H9 (cell line): ENCODE measurements around the gene PACSIN2. TPM values are rescaled to one million over a fixed set of nuclear protein-coding genes. Genes with fewer than 3 reads are reported as not detected.

Experiments used
- DNase-seq: peaks from one replicate; pipeline ENCODE4 v3.0.0-alpha.2; 2017
- H2AFZ ChIP-seq: one replicate; pipeline ENCODE4 v1.6.1; 2013; ENCODE audit warnings: mild to moderate bottlenecking, low read length, control low read depth, moderate library complexity
- H2AK5ac ChIP-seq: 2 replicates; pipeline ENCODE4 v1.6.1; 2013; ENCODE audit warnings: low read length, control low read depth, mixed read lengths; ENCODE audit not compliant: insufficient read length
- H2BK120ac ChIP-seq: one replicate; pipeline ENCODE4 v1.6.1; 2013; ENCODE audit warnings: low read depth, mild to moderate bottlenecking, low read length, control low read depth, inconsistent platforms; ENCODE audit not compliant: poor library complexity, severe bottlenecking
- H2BK12ac ChIP-seq: 2 replicates; pipeline ENCODE4 v1.6.1; 2013; ENCODE audit warnings: low read length, control low read depth, mixed read lengths, low read depth; ENCODE audit not compliant: insufficient read length
- H2BK15ac ChIP-seq: 2 replicates; pipeline ENCODE4 v1.6.1; 2013; ENCODE audit warnings: low read depth, low read length, control low read depth
- H2BK20ac ChIP-seq: one replicate; pipeline ENCODE4 v1.6.1; 2013; ENCODE audit warnings: low read depth, mild to moderate bottlenecking, low read length, control low read depth, inconsistent platforms; ENCODE audit not compliant: poor library complexity, severe bottlenecking
- H2BK5ac ChIP-seq: 2 replicates; pipeline ENCODE4 v1.6.1; 2013; ENCODE audit warnings: low read length, control low read depth, mixed read lengths; ENCODE audit not compliant: insufficient read length
- H3K14ac ChIP-seq: 2 replicates; pipeline ENCODE4 v1.6.1; 2013; ENCODE audit warnings: low read length, control low read depth; ENCODE audit not compliant: insufficient read depth
- H3K18ac ChIP-seq: 2 replicates; pipeline ENCODE4 v1.6.1; 2013; ENCODE audit warnings: low read depth, mild to moderate bottlenecking, mixed read lengths, low read length, control low read depth; ENCODE audit not compliant: insufficient read length
- H3K23ac ChIP-seq: 2 replicates; pipeline ENCODE4 v1.6.1; 2013; ENCODE audit warnings: low read length, control low read depth, mixed read lengths, low read depth; ENCODE audit not compliant: insufficient read length
- H3K23me2 ChIP-seq: 2 replicates; pipeline ENCODE4 v1.6.1; 2013; ENCODE audit warnings: low read depth, mild to moderate bottlenecking, mixed read lengths, low read length, control low read depth; ENCODE audit not compliant: insufficient read length, poor library complexity, severe bottlenecking
- H3K27ac ChIP-seq: 2 replicates; pipeline ENCODE4 v1.5.1; 2013; ENCODE audit warnings: low read length, control low read depth, mixed read lengths, low read depth; ENCODE audit not compliant: insufficient read length
- H3K27me3 ChIP-seq: 2 replicates; pipeline ENCODE4 v1.6.1; 2013; ENCODE audit warnings: low read length, control low read depth, inconsistent platforms; ENCODE audit not compliant: insufficient read depth
- H3K4ac ChIP-seq: 2 replicates; pipeline ENCODE4 v1.6.1; 2013; ENCODE audit warnings: low read depth, mild to moderate bottlenecking, control low read depth, inconsistent platforms, low read length, moderate library complexity
- H3K4me1 ChIP-seq: 2 replicates; pipeline ENCODE4 v1.6.1; 2013; ENCODE audit warnings: low read length, control low read depth, inconsistent platforms; ENCODE audit not compliant: insufficient read depth
- H3K4me2 ChIP-seq: 2 replicates; pipeline ENCODE4 v1.6.1; 2013; ENCODE audit warnings: low read length, control low read depth, mixed read lengths; ENCODE audit not compliant: insufficient read length, insufficient read depth
- H3K56ac ChIP-seq: 2 replicates; pipeline ENCODE4 v1.6.1; 2013; ENCODE audit warnings: low read depth, mild to moderate bottlenecking, mixed read lengths, low read length, control low read depth; ENCODE audit not compliant: insufficient read length
- H3K79me1 ChIP-seq: 2 replicates; pipeline ENCODE4 v1.6.1; 2013; ENCODE audit warnings: low read depth, mild to moderate bottlenecking, moderate library complexity, low read length, control low read depth, inconsistent platforms; ENCODE audit not compliant: insufficient read depth, poor library complexity, severe bottlenecking
- H3K79me2 ChIP-seq: 2 replicates; pipeline ENCODE4 v1.6.1; 2013; ENCODE audit warnings: low read length, control low read depth, inconsistent platforms; ENCODE audit not compliant: insufficient read depth
- H3K9ac ChIP-seq: 2 replicates; pipeline ENCODE4 v1.6.1; 2013; ENCODE audit warnings: low read length, control low read depth, mixed read lengths; ENCODE audit not compliant: insufficient read length; ENCODE audit errors: extremely low read depth
- H3K9me3 ChIP-seq: one replicate; pipeline ENCODE4 v1.6.1; 2013; ENCODE audit warnings: low read depth, low read length, inconsistent platforms; ENCODE audit not compliant: control insufficient read depth
- H3T11ph ChIP-seq: one replicate; pipeline ENCODE4 v1.6.1; 2013; ENCODE audit warnings: mild to moderate bottlenecking, low read length, control low read depth, inconsistent platforms
- H4K20me1 ChIP-seq: one replicate; pipeline ENCODE4 v1.6.1; 2013; ENCODE audit not compliant: control insufficient read depth, insufficient read length, insufficient read depth
- H4K5ac ChIP-seq: 2 replicates; pipeline ENCODE4 v1.6.1; 2013; ENCODE audit warnings: low read depth, mild to moderate bottlenecking, mixed read lengths, low read length, control low read depth; ENCODE audit not compliant: insufficient read length
- H4K8ac ChIP-seq: replicated peaks from 2 replicates; pipeline ENCODE4 v1.6.1; 2013; ENCODE audit warnings: low read length, control low read depth, mixed read lengths, low read depth; ENCODE audit not compliant: insufficient read length
- H4K91ac ChIP-seq: 2 replicates; pipeline ENCODE4 v1.6.1; 2013; ENCODE audit warnings: low read depth, mild to moderate bottlenecking, moderate library complexity, mixed read lengths, low read length, control low read depth; ENCODE audit not compliant: insufficient read length
- H3K27ac Mint-ChIP-seq, 3 experiments: 2 replicates in 2 of 3; 3 replicates in 1 of 3; pipeline ENCODE4 v1.8.0; 2020 to 2021; ENCODE audit warnings: mixed read lengths in 3 of 3, mild to moderate bottlenecking in 1 of 3, moderate library complexity in 1 of 3
- H3K27me3 Mint-ChIP-seq: 2 replicates; pipeline ENCODE4 v1.8.0; 2021; ENCODE audit warnings: low read depth, mild to moderate bottlenecking, moderate library complexity, mixed read lengths
- H3K36me3 Mint-ChIP-seq, 3 experiments: 2 replicates in 2 of 3; 3 replicates in 1 of 3; pipeline ENCODE4 v1.8.0; 2020 to 2021; ENCODE audit warnings: low read depth in 3 of 3, mixed read lengths in 3 of 3; ENCODE audit not compliant: insufficient read depth in 1 of 3
- H3K4me1 Mint-ChIP-seq, 2 experiments: 2 replicates each; pipeline ENCODE4 v1.8.0; 2020; ENCODE audit warnings: mixed read lengths in 2 of 2
- H3K4me3 Mint-ChIP-seq, 2 experiments: 2 replicates in 1 of 2; 3 replicates in 1 of 2; pipeline ENCODE4 v1.8.0; 2020 to 2021; ENCODE audit warnings: mild to moderate bottlenecking in 2 of 2, mixed read lengths in 2 of 2, moderate library complexity in 1 of 2
- H3K9me3 Mint-ChIP-seq, 2 experiments: 2 replicates in 1 of 2; 3 replicates in 1 of 2; pipeline ENCODE4 v1.8.0; 2020; ENCODE audit warnings: mild to moderate bottlenecking in 2 of 2, mixed read lengths in 2 of 2, moderate library complexity in 1 of 2
- WGBS: extraction: QIAGEN DNeasy Blood & Tissue Kit; methylation state at CpG from one replicate; pipeline ENCODE4 v1.1.7; 2013; ENCODE audit warnings: missing lambda C conversion rate, low lambda C conversion rate, mixed read lengths; ENCODE audit not compliant: insufficient read length; ENCODE audit errors: extremely low coverage; 5-methylcytosine and 5-hydroxymethylcytosine counted together
- total RNA-seq: library from RNA; stranded (reverse); gene quantifications from 2 replicates; pipeline ENCODE4 v1.2.1, GENCODE V29; 2021
- TF ChIP-seq, protein P1 (sequence below): fragments of 200-600 bp; sonication (generic); conservative IDR thresholded peaks from 3 replicates; pipeline ENCODE4 v1.8.0; 2021; ENCODE audit warnings: antibody characterized with exemption, mild to moderate bottlenecking

PACSIN2 gene
- total RNA-seq, 1 experiment from 2014 or later = 62.3 TPM

GRCh38 chr22:42825796-42826195 lies 189.2 kb downstream of the PACSIN2 start:
- Histone ChIP-seq H3K18ac (no peak overlapping the region), H4K91ac (no peak overlapping the region), H3T11ph (no peak overlapping the region), H3K4me1 (no peaks in the 10 kb centered on the region), H4K20me1 (no peaks in the 10 kb centered on the region), H2BK120ac (no peak overlapping the region), H3K14ac (no peak overlapping the region), H3K79me2 (no peaks in the 10 kb centered on the region), H3K4ac (no peak overlapping the region), H4K5ac (no peak overlapping the region), H3K56ac (no peak overlapping the region), H3K27ac (no peak overlapping the region), H3K27me3 (no peaks in the 10 kb centered on the region), H3K23ac (no peak overlapping the region), H3K4me2 (no peak overlapping the region), H3K9ac (no peak overlapping the region), H2BK5ac (no peak overlapping the region), H3K9me3 (no peaks in the 10 kb centered on the region), H2AFZ (no peak overlapping the region), H4K8ac (no peak overlapping the region), H3K79me1 (no peaks in the 10 kb centered on the region), H3K23me2 (no peaks in the 10 kb centered on the region), H2BK15ac (no peak overlapping the region), H2AK5ac (no peak overlapping the region), H2BK12ac (no peak overlapping the region), H2BK20ac (no peak overlapping the region)
- TF ChIP-seq, protein P1, sequence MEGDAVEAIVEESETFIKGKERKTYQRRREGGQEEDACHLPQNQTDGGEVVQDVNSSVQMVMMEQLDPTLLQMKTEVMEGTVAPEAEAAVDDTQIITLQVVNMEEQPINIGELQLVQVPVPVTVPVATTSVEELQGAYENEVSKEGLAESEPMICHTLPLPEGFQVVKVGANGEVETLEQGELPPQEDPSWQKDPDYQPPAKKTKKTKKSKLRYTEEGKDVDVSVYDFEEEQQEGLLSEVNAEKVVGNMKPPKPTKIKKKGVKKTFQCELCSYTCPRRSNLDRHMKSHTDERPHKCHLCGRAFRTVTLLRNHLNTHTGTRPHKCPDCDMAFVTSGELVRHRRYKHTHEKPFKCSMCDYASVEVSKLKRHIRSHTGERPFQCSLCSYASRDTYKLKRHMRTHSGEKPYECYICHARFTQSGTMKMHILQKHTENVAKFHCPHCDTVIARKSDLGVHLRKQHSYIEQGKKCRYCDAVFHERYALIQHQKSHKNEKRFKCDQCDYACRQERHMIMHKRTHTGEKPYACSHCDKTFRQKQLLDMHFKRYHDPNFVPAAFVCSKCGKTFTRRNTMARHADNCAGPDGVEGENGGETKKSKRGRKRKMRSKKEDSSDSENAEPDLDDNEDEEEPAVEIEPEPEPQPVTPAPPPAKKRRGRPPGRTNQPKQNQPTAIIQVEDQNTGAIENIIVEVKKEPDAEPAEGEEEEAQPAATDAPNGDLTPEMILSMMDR = no peak
- DNase-seq = no peak
- Mint-ChIP-seq H3K27ac (no peak overlapping the region), H3K36me3 (peaks cover 10 to 20% (median 14%) of the 10 kb centered on the region in 3 experiments), H3K9me3 (peaks cover 6 to 8% of the 10 kb centered on the region in 2 experiments; a peak in 4 of 5 replicates), H3K27me3 (no peaks in the 10 kb centered on the region; the same call in 1 of the 2 replicates), H3K4me1 (no peaks in the 10 kb centered on the region), H3K4me3 (no peak overlapping the region)
- WGBS = no CpG with 5 or more reads among the region's 3 CpGs
